HG03159 (cell line): ENCODE data around the gene CXCL14.

Experiments used
- ATAC-seq: cut with Tn5 transposase; IDR thresholded peaks from one replicate; pipeline ENCODE4 v1.9.1; 2021; ENCODE audit warnings: mild to moderate bottlenecking, moderate library complexity; ENCODE audit not compliant: unreplicated experiment

CXCL14 gene

GRCh38 chr5:135569755-135570452 lies 8.9 kb downstream of the CXCL14 start:
- ATAC-seq: no peak

- ATAC-seq: no peak
These were observed 9.8 kb downstream of the CXCL14 start for GRCh38 chr5:135568923-135569360.

- no peak for ATAC-seq
These were observed 10.5 kb downstream of the CXCL14 start for GRCh38 chr5:135568246-135568645.

- no peak for ATAC-seq
These were observed 11.1 kb downstream of the CXCL14 start for GRCh38 chr5:135567661-135568060.

GRCh38 chr5:135566422-135567400 lies 12.1 kb downstream of the CXCL14 start:
- ATAC-seq: peak; percentile 13

- peak; percentile 60 for ATAC-seq
These were observed 12.9 kb downstream of the CXCL14 start for GRCh38 chr5:135565725-135566421.

GRCh38 chr5:135565266-135565665 lies 13.5 kb downstream of the CXCL14 start:
- ATAC-seq: no peak

GRCh38 chr5:135564331-135564730 lies 14.5 kb downstream of the CXCL14 start:
- ATAC-seq: no peak

GRCh38 chr5:135561266-135561665 lies 17.5 kb downstream of the CXCL14 start:
- ATAC-seq: no peak

- peak; percentile 94 for ATAC-seq
These were observed 17.9 kb downstream of the CXCL14 start for GRCh38 chr5:135560858-135561257.

- ATAC-seq: no peak
These were observed 19.4 kb downstream of the CXCL14 start for GRCh38 chr5:135559354-135559753.

- no peak for ATAC-seq
These were observed 21.5 kb downstream of the CXCL14 start for GRCh38 chr5:135557076-135557838.

- ATAC-seq: no peak
These were observed 22.2 kb downstream of the CXCL14 start for GRCh38 chr5:135556620-135557019.

GRCh38 chr5:135555530-135555929 lies 23.3 kb downstream of the CXCL14 start:
- no peak for ATAC-seq

GRCh38 chr5:135553688-135554462 lies 24.9 kb downstream of the CXCL14 start:
- no peak for ATAC-seq

GRCh38 chr5:135551593-135552447 lies 27.0 kb downstream of the CXCL14 start:
- ATAC-seq: peak; percentile 72

- no peak for ATAC-seq
These were observed 29.4 kb downstream of the CXCL14 start for GRCh38 chr5:135549413-135549812.

GRCh38 chr5:135547590-135548254 lies 31.1 kb downstream of the CXCL14 start:
- no peak for ATAC-seq
